Germinal center (tissue), 1 donor: Measurements from ENCODE around the gene TMTC1.
"Not testable (repeated sequence)": the region's sequence is repeated elsewhere in the genome, so short reads cannot be mapped to it uniquely, and the experiment has no call there.

ENCODE experiments used
- DNase-seq: peaks from one replicate; pipeline ENCODE4 v3.0.0; 2012; ENCODE audit warnings: mixed read lengths, low spot score

Gene TMTC1

DNA sequence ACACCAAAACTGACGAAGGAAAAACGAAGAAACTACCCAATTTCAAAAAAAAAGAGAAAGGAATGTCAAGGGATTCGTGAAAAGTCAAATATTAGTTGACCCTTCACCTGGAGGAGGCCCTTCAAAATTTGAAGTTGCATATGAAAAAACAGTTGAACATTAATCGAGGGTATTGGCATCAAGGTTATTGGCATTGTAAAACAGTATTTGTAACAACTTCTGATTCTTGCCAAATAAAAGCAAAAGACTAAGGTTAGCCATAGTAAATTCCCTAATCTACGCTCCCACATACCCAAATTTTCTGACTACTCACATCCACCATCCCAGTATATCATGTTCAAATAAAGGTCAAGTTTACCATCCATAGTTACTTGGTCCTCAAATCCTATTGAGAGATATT lies 118.6 kb downstream of the TMTC1 start:
- no peak for DNase-seq

DNA sequence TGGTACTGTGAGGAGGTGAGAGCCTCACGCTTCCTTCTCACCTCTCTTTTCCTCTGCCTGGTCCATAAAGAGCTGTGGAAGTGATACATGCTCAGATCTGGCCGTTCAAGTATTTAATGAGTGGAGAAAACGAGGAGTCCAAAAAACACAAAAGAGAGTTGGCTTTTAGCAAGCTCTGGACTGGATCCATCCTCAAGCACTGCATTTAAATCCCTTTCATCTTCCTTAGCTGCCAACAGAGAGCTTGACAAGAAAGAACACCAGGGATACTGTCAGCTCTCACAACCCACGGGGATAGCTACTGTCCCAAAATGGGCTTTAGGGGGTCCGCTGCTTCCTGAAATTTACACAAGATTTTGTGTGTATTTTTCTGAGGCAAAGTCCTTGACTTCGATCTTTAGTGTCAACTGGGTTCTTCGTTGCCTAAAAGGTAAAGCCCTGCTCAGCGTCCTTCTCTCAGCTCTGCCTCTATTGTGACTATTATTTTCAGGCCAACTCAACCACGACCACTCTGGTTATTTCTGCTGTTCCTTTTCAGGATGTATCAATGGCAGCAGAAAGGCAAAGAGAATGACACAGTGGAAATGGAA lies 120.9 kb downstream of the TMTC1 start:
- DNase-seq: no peak

DNA sequence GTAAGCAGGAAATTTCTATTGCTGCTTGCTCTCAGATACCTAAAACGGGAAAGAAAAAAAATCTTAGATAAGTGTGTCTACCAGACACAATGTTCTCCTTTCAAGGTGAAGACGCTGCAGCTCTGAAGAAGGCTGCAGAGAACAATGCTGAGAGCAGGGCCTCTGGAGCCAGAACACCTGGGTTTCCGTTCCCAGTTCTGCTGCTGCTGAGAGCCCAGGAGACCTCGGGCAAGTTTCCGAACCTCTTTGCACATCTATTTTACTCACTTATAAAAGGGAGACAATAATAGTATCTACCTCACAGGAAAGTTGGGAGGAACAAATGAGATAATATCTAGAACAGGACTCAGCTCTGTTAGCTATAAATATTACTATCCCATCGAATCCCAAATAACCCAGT lies 122.9 kb downstream of the TMTC1 start:
- no peak for DNase-seq

DNA sequence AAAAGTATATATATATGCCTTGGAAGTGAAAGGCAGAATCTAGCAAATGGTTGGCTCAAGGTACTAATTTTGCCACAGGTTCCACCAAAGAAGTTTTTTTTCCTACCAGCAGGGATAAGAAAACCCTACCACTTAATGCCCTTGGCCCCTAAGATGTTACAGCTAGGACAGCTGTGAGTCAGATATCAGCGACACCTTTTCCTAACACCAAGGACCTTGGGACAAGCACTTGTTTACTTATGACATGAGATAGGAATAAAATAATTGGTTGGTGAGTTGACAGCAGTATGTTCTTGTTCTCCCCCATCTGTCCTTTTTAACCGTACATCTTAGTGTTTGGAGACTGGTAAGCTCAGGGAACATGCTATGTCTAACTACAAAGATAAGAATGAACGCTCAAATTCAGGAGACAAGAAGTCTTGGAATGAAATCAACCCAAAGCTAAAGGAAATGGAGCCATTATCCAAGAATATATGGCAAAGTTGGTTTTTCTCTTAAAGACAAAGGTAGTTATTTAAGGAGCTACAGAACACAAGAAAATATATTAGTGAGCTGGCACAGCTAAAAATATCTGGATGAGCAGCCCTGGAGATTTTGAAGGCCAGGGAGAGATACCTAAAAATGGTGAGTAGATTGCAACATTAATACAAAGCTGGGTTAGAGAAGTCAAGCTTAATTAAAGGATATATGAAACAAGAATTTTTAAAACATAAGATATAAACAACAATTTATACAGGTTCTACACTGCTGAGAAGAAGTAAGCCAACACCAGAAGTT lies 126.8 kb downstream of the TMTC1 start:
- DNase-seq: no peak

DNA sequence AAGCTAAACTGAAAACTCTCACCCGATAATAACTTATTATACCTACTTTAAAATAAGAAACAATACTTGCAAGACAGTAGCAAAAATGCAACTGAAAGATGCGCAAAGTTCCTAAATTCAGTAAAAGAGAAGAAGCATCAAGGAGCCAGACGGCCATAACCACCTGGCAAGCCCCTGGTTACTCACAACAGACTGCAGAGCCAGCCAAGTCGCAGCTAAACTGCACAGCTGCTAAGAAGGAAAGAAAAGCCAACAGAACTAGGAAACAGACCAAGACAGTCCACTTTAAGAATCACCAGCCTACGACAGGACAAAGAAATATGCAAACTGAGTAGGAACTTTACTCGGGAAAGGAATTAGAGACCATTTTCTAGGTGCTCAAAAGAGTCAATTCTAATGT lies 127.9 kb downstream of the TMTC1 start:
- no peak for DNase-seq

DNA sequence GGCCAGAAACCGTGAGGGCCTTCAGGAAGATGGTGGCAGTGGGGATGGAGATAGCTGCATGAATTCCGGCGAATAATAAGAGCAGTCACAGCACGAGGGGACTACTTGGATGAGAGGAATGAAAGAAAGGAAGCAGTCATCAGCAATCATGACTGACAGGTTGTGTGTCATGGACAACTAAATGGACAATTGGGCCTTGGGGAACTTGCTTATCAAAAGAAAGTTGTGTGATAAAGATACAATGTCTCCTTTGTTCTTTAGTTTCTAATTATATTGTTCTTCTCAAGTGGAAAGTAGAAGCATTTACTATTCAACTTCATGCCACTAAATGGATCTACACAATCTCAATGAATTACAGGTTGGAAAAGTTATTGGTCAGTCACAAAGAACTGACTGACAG lies 130.5 kb downstream of the TMTC1 start:
- no peak for DNase-seq

DNA sequence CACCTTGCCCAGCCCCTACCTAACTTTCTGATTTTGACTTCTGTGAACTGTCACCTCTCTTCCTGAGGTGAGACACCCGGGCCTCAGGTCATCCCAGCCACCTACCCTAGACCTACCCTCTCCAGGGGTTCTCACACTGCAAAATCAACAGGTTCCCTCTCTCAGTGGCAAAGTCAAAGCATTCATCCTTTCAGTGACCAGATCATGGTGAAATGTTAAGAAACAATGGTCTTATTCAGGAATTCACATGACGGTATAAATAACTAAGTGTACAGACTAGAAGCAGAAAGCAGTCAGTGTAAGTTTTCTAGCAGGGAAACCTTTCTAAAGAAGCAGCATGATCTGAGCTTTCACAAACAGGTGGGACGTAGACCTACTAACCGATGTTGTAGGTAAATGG lies 133.4 kb downstream of the TMTC1 start:
- no peak for DNase-seq

DNA sequence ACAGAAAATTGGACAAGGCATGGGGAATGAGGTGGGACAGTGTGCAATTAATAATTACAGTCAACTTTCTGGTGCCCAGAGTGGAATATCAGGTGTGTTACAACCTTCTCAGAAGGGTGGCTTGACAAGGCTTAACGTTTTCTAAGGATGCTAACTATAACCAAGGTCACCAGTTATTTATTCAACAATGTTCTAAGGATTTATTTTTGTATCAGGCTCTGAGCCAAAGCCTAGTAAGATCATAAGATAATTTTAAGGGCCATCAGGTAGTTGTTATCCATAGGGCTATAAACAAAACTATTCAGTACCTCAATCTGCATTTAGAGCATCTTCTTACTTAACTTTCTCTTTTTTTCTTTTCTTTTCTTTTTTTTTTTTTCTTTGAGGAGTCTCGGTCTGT lies 134.0 kb downstream of the TMTC1 start:
- no peak for DNase-seq

DNA sequence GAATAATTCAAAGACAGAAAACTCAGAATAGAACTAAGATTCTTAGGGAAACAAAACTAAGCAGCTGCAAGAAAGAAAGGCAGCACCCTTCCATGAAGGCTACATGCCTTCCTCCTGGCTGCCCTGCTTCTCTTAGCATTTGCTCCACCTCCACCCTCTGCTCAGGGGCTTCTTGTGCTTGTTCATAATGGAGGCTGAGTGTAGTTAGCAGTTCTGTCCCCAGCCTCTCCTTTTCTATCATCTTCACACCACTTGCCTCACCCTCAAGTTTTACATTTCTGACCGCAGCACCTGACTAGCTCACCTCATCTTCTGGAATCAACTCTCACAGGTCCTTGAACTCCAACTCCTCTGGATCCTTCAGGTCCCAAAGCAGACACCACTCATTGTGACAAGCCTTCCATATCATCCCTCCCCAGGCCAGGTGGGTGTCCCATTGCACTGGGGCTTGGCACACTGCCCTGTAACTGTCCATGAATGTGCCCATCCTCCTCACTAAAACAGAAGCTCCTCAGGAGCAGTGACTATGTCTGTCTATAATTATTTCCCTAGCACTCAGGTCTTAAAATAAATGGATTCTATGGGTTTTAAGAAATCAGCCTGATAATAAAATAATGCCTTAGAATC lies 139.1 kb downstream of the TMTC1 start:
- DNase-seq: no peak

DNA sequence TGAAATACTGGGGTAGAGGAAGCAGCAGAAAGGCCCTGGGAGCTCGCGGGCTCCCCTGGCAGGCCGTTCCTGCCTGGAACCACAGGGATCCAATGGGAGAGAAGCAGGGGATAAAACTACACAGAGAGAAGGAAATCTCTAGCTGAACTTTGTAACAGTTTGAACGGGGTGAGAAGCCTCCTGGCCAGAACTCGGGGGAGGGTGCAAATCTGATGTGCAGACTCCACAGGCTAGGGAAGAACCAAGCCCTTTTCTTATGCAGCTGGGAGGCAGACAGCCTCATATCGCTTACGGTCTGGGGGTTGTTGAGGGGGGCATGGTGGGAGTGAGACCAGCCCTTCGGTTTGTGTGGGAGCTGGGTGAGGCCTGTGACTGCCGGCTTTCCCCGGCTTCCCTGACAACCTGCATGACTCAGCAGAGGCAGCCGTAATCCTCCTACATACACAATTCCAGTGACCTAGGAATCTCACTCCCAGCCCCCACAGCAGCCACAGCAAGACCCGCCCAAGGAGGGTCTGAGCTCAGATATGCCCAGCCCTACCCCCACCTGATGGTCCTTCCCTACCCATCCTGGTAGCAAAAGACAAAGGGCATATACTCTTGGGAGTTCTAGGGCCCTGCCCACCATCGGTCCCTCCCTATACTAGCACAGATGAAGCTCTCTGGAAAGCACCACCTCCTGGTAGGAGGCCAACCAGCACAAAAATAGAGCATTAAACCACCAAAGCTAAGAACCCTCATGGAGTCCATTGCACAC lies 143.0 kb downstream of the TMTC1 start:
- DNase-seq: no peak

DNA sequence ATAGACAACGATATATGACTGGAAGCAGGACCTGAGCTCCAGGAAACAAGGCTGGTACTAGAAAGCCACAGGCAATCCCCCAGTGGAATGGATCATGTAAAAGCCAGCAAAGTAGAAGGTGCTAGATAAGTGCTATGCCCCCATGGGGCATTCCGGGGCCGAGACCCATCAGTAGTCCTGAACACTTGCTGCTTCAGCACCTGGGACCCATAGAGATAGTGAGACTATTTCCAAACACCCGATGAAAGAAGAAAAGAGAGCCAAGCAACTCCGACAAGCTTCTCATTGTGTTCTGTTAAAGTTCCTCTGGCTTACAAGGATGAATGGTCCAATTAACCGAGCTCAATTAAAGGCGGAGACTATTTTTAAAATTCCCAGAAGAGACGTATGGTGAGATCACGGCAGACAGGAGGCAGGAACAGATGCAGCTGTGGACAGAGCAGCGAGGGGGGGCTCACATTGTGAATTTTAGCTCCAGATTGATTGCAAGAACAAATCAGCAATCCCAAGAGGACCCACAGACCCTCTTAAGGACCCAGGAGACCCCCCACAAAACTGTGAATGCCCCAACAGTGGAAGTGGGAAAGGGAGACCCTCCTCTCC lies 143.7 kb downstream of the TMTC1 start:
- DNase-seq: no peak

DNA sequence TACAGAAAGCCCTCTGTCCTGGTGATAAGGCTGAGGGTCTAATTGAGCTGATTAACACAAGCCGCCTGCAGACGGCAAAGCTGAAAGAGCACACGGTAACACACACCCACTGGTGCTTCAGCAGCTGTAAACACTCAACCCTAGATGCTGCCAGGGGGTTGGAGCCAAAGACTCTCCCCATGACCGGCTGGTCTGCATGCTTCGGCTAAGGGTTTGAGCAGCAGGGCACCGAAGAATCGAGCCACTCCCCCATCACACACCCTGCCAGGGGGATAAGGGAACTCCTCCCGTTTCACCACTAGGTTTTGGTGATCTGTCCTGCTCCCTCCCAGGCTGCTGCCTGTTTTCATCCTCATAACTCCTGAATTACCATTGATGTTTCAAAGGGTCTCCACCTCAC lies 145.2 kb downstream of the TMTC1 start:
- no peak for DNase-seq

DNA sequence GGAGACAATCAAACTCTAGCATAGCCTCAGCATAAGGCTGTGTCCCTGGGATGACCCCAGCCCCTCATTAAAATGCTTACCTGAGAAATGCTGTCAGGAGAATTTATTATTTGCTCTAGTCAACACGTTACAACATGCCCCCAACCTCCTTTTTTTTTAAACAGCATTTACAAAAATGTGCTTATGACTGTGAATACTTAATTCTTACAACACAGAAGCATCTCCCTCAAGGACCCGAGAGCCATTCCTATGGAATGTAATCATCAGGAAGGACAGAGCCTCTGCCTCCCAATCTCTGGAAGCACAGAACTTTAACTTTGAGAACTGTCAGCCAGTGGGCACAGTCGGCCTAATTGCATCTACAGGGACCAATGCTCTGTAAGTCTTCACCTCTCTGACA lies 149.7 kb downstream of the TMTC1 start:
- DNase-seq: no peak

DNA sequence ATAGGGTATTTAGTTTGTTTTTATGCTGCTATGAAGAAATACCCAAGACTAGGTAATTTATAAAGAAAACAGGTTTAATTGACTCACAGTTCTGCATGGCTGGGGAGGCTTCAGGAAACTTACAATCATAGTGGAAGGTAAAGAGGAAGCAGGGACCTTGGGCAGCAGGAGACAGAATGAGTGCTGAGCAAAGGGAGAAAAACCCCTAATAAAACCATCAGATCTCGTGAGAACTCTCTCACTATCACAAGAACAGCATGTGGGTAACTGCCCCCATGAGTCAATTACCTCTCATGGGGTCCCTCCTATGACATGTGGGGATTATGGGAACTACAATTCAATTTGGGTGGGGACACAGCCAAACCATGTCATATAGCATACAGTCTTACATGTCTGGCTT lies 153.6 kb downstream of the TMTC1 start:
- DNase-seq: not testable (repeated sequence)

DNA sequence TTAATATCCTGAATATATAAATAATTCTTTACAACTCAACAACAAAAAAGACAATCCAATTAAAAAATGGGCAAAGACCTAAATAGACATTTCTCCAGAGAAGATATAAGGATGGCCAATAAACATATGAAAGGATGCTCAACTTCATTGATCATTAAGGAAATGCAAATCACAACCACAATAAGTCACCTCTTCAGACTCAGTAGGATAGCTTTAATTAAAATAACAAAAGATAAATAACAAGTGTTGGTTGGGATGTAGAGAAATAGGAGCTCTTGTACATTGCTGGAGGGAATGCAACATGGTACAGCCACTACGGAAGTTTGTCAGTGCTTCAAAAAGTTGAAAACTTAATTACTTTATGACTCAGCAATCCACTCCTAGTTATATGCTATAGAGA lies 156.5 kb downstream of the TMTC1 start:
- DNase-seq: no peak

DNA sequence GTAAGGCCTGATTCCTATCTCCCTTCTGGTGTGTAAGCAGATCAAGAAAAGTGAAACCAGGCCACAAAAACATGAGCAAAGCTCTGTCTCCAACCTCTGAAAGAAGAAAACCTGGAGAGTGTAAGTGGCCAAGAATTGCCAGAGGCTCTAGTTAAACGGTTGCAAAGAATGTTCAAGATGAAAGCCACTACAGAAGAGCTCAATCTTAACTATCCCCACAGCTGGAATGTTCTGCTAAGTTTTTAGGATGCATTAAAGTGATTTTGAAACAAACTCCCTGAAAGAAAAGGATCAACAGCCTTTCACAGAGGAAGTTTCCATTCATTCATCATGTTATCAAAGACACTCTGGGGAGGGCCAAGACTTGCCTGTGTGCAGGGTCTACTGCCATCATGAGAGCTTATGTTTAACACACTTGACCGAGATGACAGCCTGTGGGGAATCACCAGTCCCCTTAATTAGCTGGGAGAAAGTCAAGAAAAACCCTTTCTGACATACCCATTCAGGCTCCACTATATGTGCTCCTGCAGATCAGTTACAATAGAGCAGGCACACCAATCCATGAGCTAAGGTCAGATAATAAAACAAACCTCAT lies 158.3 kb downstream of the TMTC1 start:
- DNase-seq: no peak

DNA sequence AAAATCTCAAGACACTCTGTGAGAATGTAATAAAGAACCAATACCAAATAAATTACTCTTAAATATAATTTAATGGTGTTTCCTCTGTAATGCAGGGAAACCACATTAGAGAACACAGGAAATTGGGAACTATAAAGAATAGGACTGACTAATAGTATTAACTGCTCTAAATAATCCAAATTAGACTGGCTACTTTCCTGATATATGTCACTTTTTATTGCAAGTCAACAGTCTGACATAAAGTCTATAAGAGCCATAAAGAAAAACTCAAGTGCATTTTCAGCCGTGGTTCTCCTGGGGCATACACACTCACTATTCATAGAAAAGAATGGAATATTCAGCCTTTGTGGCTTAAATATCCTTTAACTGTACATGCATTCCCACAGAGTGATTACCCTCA lies 161.5 kb downstream of the TMTC1 start:
- no peak for DNase-seq

DNA sequence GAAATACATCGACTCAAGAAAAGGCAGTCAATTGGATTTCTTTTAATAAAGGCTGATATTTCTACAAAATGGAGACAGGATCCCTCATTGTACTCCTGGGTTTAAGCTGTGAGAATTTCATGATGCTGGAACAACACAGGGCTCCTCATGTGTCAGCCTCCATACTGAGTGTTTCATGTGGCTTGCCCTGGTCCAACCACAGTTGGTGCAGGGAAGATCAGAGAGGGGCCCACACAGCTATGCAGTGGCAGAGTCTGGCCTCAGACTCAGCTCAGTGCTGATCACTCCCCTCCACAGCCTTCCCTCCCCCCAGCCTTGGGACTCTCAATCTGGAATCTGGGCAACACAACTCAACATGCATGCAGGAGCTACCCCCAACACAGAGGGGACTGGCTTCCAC lies 163.7 kb downstream of the TMTC1 start:
- no peak for DNase-seq

DNA sequence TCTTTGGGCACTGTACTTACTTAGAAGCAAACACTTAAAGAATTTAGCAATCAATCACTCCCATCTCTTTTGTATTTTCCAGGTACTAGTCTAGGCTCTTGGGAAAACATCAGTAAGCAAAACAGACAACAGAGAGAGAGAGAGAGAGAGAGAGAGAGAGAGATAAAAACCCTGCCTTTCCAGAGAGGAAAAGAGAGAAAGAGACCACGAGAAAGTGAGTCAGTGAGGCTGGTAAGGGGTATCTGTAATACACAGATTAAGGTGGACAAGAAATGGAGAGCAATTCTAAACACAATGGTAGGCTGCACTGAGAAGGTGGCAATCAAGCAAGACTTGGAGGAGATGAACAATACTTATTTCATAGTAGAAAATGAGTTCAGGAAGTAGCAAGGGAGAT lies 166.3 kb downstream of the TMTC1 start:
- no peak for DNase-seq

DNA sequence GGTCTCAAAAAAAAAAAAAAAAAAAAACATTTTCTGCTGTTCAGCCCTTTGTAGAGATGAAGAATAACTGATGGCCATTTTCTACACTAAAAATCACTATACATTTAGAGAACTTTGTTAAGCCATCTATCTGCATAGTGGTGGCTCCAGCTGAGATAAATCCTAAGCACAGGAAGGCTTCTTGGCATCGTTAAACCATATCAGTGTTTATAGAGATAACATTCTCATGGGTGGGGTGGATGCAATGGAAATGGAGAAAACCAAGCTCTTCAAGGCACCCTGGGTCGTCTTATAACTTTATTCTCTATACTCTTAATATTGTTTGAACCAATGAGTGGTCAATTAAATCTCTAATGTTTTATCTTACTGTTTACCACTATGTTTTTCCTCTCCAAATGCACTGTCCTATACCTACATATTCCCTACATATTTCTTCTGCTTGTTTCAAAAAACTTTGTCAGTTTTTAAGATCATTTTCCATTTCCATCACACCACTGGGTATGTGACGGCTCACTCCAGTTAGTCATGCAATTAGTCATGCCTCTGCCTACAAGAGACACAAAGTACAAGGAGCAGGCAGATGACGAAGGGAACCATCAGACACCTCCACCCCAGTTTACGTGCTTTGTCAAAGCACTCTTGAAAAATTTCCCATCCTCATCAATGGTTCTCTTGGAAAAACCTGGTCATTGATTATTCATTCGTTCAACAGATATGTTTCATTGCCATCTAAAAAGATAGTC lies 166.9 kb downstream of the TMTC1 start:
- DNase-seq: no peak

DNA sequence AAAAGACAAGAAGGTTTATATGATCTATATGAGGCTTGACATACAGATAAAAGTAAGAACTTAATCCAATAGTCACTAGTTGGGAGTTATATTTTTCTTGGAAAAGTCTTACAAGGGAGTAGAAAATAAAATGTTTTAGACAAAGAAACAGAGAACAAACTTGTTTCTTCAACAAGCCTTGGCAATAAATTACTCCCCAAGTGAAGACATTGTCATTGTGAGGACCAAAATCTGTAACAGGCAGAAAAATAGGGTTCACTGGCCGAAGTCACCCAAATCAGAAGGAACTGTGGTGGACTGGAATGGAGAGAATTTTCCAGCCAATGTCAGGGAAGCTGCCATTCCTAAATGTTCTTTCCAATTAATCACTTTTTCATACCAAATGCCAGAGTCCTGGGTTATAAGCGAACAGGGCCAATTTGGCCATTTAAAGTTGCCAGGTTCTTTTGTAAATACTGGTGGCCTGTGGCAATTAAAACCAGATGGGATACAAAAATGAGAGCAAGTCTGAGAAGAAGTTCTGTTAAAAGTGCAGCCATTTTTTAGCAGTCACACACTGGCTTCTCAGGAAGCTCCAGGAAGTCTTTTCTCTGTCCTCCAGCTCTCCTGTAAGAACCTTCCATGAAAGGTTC lies 168.9 kb downstream of the TMTC1 start:
- no peak for DNase-seq
